ENCODE measurements around the gene TMEM60.

Gene TMEM60

DNA sequence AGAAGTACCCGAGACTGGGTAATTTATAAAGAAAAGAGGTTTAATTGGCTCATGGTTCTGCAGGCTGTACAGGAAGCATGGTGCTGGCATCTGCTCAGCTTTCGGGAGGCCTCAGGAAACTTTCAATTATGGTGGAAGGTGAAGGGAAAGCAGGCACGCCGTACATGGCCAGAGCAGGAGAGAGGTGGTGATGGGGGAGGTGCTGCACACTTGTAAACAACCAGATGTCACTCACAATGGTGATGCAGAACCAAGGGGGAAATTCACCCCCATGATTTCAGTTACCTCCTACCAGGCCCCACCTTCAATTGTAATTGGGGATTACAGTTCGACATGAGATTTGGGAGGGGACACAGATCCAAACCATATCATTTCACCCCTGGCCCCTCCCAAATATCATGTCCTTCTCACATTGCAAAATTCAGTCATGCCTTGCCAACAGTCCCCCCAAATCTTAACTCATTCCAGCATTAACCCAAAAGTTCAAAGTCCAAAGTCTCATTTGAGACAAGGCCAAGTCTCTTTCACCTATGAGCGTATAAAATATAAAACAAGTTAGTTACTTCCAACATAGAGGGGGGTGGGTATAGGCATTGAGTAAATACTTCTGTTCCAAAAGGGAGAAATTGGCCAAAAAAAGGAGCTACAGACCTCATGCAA, 51.9 kb downstream of the TMEM60 start:
- H3K27ac ChIP-seq = no peak overlapping the region
- no peak for TF ChIP-seq ZFX (IDR thresholded peaks at IDR 0.05; ENCODE audit: borderline replicate concordance)
- TF ChIP-seq, protein P1, sequence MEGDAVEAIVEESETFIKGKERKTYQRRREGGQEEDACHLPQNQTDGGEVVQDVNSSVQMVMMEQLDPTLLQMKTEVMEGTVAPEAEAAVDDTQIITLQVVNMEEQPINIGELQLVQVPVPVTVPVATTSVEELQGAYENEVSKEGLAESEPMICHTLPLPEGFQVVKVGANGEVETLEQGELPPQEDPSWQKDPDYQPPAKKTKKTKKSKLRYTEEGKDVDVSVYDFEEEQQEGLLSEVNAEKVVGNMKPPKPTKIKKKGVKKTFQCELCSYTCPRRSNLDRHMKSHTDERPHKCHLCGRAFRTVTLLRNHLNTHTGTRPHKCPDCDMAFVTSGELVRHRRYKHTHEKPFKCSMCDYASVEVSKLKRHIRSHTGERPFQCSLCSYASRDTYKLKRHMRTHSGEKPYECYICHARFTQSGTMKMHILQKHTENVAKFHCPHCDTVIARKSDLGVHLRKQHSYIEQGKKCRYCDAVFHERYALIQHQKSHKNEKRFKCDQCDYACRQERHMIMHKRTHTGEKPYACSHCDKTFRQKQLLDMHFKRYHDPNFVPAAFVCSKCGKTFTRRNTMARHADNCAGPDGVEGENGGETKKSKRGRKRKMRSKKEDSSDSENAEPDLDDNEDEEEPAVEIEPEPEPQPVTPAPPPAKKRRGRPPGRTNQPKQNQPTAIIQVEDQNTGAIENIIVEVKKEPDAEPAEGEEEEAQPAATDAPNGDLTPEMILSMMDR (IDR thresholded peaks at IDR 0.05) = no peak

- no peak overlapping the region for H3K27ac ChIP-seq
- TF ChIP-seq ZFX (IDR thresholded peaks at IDR 0.05; ENCODE audit: borderline replicate concordance) = no peak
- TF ChIP-seq, protein P1 (IDR thresholded peaks at IDR 0.05) = no peak
These were observed 52.5 kb downstream of the TMEM60 start for GRCh38 chr7:77745746-77746145.
